Stimulated activated naive CD8-positive, alpha-beta T cell treated with anti-CD3 and anti-CD28 coated beads, Interleukin-15, Interleukin-2, amounts not matched to agents 100 ng/mL and 50 ng/mL, for 24 hours (primary cell): Measurements from ENCODE around the gene RTN4RL1.

Experiments used
- H3K27ac Mint-ChIP-seq: one replicate; pipeline ENCODE4 v1.8.0; 2021; ENCODE audit warnings: mild to moderate bottlenecking, mixed read lengths
- H3K27me3 Mint-ChIP-seq: one replicate; pipeline ENCODE4 v1.8.0; 2021; ENCODE audit warnings: mixed read lengths
- H3K36me3 Mint-ChIP-seq: one replicate; pipeline ENCODE4 v1.8.0; 2021; ENCODE audit warnings: low read depth, mixed read lengths
- H3K4me1 Mint-ChIP-seq: one replicate; pipeline ENCODE4 v1.8.0; 2021; ENCODE audit warnings: low read depth, mixed read lengths
- H3K4me3 Mint-ChIP-seq: one replicate; pipeline ENCODE4 v1.8.0; 2021; ENCODE audit warnings: mild to moderate bottlenecking, mixed read lengths
- H3K9me3 Mint-ChIP-seq: one replicate; pipeline ENCODE4 v1.8.0; 2021; ENCODE audit warnings: mixed read lengths

Gene RTN4RL1

DNA sequence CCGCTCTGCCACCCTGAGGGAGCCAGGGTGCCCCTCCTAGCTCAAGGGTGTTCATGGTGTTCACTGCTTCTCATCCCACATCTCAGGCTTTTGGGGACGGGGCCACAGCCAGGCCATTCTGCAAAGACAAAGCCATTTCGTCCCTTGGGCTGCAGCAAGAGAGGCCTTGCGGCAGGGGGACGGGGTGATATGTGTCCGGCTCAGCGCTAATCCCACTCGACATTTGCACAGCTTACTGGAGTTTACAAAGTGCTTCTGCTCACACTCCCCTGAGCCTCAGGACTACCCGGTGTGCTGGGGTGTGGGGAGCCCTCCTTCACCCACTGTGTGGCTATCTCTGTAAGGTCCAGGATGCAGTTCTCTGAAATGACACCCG is 84.3 kb downstream of the RTN4RL1 start:
- Mint-ChIP-seq H3K4me1 (no peaks in the 10 kb centered on the region), H3K4me3 (no peak overlapping the region), H3K27me3 (no peaks in the 10 kb centered on the region), H3K27ac (no peak overlapping the region), H3K36me3 (no peaks in the 10 kb centered on the region), H3K9me3 (no peaks in the 10 kb centered on the region)

DNA sequence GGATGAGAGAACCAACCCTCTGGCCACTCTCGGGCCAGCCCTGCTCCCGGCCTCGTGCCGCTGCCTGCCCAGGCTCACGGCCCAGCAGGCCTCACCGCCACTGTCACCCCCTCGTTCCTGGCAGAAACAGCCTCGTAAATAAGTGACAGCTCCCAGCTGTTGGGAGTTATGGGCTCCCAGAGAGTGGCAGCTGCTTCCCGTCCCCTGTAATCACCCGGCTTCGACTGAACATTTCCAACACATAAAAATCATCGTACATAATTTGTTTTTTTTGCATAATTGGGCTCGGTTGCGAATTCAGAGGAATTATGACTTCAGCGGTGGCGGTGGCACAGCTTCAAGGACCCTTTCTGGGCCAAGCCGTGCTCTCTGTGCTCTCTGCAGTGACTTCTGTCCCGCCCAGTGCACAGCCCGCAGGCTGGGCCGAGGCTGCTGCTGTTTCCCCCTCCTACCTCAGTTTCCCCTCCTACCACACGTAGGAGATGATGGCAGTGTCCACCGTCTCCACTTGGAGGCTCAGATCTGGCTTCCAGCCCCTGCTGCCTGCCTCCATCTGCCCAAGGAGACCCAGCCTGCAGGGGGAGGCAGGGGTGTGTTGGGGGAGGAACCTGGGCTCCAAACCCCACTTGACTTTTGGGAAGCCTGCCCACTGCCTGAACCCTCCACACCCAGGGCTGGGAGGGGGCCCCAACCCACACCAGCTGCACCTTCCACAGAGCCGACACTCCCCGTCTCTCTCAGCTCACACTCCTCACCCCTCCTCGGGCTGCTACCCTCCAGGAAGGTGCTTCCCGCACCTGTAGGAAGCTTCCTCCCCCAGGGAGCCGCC is 84.9 kb downstream of the RTN4RL1 start:
- H3K4me1 Mint-ChIP-seq, result no peaks in the 10 kb centered on the region
- no peaks in the 10 kb centered on the region for H3K36me3 Mint-ChIP-seq
- H3K27me3 Mint-ChIP-seq, result no peaks in the 10 kb centered on the region
- no peak overlapping the region for H3K4me3 Mint-ChIP-seq
- H3K9me3 Mint-ChIP-seq, result no peaks in the 10 kb centered on the region
- no peak overlapping the region for H3K27ac Mint-ChIP-seq

DNA sequence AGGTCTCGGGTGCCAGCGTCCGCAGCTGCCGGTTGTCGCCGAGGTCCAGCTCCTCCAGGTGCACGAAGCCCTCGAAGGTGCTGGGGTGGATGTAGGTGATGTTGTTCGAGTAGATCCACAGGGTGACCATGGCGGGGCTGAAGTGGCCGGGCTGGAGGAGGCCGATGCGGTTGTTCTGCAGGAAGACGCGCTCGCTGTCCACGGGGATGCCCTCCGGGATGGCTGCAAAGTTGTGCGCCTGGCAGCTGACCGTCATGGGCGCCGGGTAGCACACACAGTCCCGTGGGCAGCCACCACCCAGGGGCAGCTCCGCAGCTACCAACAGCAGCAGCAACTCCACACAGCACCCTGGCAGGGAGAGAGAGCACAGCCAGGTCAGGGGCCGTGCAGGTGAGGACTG is 87.7 kb downstream of the RTN4RL1 start:
- no peak overlapping the region for H3K4me3 Mint-ChIP-seq
- no peaks in the 10 kb centered on the region for H3K27me3 Mint-ChIP-seq
- H3K4me1 Mint-ChIP-seq, result no peaks in the 10 kb centered on the region
- no peaks in the 10 kb centered on the region for H3K36me3 Mint-ChIP-seq
- H3K27ac Mint-ChIP-seq, result no peak overlapping the region
- no peaks in the 10 kb centered on the region for H3K9me3 Mint-ChIP-seq

DNA sequence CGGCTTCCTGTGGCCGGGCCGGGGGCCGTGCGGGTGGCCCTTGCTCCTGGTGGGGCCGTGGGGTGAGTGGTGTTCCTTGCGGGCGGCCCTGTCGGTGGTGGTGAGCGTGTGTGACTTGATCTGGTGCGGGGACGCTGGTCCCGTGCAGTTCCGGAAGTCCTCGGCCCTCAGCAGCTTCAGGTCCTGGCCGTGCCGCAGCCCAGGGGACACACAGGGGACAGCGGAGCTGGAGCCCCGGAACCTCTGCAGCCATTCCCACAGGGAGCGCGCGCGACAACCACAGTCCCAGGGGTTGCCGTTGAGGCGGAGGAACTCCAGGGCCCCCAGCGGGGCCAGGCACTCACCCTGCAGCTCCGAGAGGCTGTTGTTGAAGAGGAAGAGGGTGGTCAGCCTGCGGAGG is 88.4 kb downstream of the RTN4RL1 start:
- Mint-ChIP-seq H3K9me3 (no peaks in the 10 kb centered on the region), H3K4me1 (no peaks in the 10 kb centered on the region), H3K4me3 (no peak overlapping the region), H3K27ac (no peak overlapping the region), H3K36me3 (no peaks in the 10 kb centered on the region), H3K27me3 (no peaks in the 10 kb centered on the region)

DNA sequence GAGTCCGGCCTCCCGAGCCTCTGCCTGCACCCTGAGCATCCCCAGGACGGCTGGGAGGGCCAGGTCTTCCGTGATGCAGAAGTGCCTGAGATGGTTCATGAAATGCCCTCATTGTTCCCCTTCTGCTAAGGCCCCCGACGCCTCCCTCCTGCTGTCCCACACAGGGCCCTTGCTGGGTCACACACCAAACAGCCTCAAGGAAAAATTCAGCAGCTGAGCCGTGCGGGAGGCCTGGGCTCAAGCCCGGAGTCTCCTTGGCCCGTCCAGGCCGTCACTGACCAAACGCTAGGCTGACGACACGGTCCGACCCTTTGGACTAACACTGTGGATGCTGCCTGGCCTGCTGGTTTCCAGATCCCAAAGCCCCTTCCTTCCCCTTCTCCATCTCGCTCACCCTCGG is 90.2 kb downstream of the RTN4RL1 start:
- Mint-ChIP-seq H3K4me3 (no peak overlapping the region), H3K36me3 (no peaks in the 10 kb centered on the region), H3K9me3 (no peaks in the 10 kb centered on the region), H3K4me1 (no peaks in the 10 kb centered on the region), H3K27ac (no peak overlapping the region), H3K27me3 (peaks cover 3% of the 10 kb centered on the region)

DNA sequence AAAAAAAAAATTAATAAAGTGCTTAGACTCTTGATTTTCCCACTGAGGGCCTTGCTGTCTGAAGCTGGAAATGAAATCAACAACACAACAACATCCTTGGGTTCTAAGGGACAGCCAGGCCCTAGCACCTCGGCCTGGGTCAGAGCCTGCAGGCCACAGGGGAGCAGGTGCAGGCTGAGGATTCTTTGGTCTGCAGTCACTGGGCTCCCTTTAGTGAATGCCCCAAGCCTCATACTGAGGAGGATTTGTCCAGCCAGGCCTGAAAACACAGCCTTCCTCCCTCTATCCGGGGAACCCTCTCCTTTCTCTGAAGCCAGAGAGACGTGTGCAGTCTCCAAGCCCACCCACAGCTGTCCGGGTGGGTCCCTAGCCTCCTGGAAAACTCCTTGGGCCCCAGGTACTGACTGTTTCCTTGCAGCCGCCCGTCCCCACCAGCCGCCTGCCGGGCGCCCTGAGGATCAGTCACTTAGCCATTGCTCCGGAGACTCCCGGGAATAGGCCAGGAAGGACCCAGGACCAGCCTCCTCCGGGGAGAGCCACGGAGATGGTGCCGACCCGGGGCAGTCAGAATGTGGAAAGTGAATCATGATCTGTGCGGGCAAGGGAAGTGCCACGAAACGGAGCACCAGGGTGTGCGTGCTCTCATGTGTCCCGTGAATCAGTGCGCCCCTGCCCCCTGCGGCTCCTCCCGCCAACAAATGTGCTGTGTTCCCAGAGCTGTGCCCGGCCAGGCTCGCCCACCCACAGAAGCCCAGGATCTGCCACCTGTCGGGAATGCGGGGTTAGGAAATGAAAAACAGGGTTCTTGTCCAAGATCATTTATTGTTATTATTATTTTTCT is 91.0 kb downstream of the RTN4RL1 start:
- Mint-ChIP-seq H3K9me3 (no peaks in the 10 kb centered on the region), H3K27ac (no peak overlapping the region), H3K4me1 (no peaks in the 10 kb centered on the region), H3K36me3 (no peaks in the 10 kb centered on the region), H3K27me3 (peaks cover 3% of the 10 kb centered on the region), H3K4me3 (no peak overlapping the region)

DNA sequence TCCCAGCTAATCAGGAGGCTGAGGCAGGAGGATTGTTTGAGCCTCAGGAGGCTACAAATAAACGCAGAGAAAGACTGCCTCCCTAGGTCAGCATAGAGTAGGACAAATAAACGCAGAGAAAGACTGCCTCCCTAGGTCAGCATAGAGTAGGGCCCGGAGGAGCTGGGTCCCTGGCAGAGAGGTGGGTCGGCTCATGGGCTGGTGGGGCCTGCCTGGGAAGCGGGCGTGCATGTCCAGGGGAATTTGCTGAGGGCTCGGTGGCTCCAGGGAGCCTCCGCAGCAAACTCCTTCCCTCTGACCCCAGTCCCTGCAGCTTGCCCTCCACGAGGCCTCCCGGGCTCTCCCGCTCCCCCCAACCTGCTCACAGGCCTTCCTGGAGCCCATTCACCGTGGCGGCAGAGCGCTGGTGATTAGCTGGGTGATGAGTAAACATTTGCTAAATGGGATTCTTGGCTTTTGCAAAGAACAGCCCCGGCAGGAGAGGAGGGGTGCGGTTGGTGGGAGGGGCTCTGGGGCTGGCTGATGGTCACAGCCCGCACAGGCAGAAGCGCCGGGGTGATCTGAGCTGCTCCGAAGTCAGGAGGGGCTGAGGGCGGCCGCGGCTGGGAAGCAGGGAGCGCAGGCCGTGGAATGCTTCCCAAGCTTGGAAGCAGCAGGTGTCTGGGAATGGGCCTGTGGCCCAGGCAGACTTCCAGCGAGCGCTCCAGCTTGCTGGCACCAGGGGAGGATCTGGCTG is 93.1 kb downstream of the RTN4RL1 start:
- no peaks in the 10 kb centered on the region for H3K9me3 Mint-ChIP-seq
- H3K27me3 Mint-ChIP-seq, result peaks cover 3% of the 10 kb centered on the region
- H3K4me3 Mint-ChIP-seq, result no peak overlapping the region
- H3K36me3 Mint-ChIP-seq, result no peaks in the 10 kb centered on the region
- H3K27ac Mint-ChIP-seq, result no peak overlapping the region
- no peaks in the 10 kb centered on the region for H3K4me1 Mint-ChIP-seq

DNA sequence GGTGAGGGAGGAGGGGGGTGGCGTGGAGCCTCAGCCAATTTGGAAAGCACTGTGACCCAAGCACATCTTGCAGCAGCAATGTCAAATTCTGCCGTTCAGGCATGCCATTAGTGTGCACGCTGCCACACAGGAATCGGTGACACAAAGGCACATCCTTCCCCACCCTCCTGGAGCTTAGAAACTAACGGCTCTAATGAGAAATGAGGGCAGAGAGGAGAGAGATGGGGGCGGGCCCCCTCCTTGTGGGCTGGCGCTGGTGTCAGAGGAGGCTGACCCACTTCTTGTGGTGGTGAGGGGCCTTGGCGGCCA is 94.8 kb downstream of the RTN4RL1 start:
- no peak overlapping the region for H3K27ac Mint-ChIP-seq
- H3K4me3 Mint-ChIP-seq, result no peak overlapping the region
- H3K36me3 Mint-ChIP-seq, result no peaks in the 10 kb centered on the region

DNA sequence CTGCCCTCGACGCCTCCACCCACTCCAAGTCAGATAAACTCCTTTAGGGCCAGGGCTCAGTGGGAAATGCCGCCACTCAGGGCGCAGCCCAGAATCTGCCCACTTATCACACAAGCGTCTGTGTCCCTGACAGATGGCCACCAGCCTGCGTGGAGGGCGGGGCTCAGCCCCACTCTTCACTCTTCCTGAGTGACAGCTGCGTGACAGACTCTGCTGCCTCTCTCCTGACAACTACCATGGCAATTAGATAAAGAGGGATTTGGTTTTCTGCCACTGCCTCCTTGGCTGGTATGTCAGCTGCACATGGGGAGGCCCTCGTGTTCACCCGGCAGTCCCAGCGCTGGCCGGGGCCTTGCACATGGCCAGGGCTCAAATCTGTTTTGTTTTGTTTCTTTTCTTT is 96.2 kb downstream of the RTN4RL1 start:
- Mint-ChIP-seq H3K9me3 (no peaks in the 10 kb centered on the region), H3K4me3 (no peak overlapping the region), H3K36me3 (no peaks in the 10 kb centered on the region), H3K27me3 (peaks cover 3% of the 10 kb centered on the region), H3K4me1 (no peaks in the 10 kb centered on the region), H3K27ac (no peak overlapping the region)

More for the DNA sequence above, 94.8 kb downstream of the RTN4RL1 start:
- Mint-ChIP-seq H3K27me3 (peaks cover 3% of the 10 kb centered on the region), H3K9me3 (no peaks in the 10 kb centered on the region), H3K4me1 (no peaks in the 10 kb centered on the region)

DNA sequence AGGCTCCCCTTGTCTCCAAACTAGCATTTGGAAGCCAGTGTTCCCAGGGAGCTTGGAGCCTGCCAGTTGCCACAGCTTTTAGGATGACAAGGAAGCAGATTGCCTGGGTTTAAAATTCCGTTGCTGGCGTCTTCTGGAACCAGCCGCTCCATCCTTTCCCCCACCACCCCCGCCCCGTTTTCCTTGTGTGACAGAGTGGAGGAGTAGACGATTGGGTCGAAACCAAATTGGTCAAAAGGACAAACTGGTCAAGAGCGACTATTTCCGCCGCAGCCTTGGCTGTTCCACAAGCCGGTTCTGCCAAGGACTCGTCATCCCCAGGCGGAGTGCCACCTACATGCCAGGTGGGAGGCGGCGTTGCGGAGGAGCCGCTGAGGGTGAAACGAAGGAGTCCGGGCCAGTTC is 104.2 kb downstream of the RTN4RL1 start:
- no peaks in the 10 kb centered on the region for H3K36me3 Mint-ChIP-seq
- H3K27ac Mint-ChIP-seq, result no peak overlapping the region
- no peaks in the 10 kb centered on the region for H3K9me3 Mint-ChIP-seq
- no peaks in the 10 kb centered on the region for H3K27me3 Mint-ChIP-seq
- no peak overlapping the region for H3K4me3 Mint-ChIP-seq
- no peaks in the 10 kb centered on the region for H3K4me1 Mint-ChIP-seq

DNA sequence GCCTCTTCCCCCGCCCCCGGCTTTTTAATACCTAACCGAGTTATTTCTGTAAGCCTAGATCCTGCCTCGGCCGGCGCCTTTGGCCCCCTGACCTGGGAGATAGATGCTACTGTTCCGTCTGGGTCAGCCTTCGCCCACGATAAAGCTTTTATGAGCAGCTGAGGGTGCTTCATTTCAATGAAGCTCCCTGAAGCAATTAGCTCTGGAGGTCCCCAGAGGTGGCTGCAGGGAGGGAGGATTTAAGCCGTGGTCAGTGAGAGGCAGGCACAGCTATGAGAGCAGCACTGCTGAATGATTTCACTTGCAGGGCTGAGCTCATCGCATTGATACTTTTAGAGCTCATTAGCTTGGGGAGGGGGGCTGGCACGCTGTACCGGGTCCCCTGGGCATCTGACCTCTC is 105.9 kb downstream of the RTN4RL1 start:
- H3K27ac Mint-ChIP-seq, result no peak overlapping the region
- H3K4me3 Mint-ChIP-seq, result no peak overlapping the region
- no peaks in the 10 kb centered on the region for H3K9me3 Mint-ChIP-seq
- H3K4me1 Mint-ChIP-seq, result no peaks in the 10 kb centered on the region
- peaks cover under 1% of the 10 kb centered on the region for H3K27me3 Mint-ChIP-seq
- H3K36me3 Mint-ChIP-seq, result no peaks in the 10 kb centered on the region

DNA sequence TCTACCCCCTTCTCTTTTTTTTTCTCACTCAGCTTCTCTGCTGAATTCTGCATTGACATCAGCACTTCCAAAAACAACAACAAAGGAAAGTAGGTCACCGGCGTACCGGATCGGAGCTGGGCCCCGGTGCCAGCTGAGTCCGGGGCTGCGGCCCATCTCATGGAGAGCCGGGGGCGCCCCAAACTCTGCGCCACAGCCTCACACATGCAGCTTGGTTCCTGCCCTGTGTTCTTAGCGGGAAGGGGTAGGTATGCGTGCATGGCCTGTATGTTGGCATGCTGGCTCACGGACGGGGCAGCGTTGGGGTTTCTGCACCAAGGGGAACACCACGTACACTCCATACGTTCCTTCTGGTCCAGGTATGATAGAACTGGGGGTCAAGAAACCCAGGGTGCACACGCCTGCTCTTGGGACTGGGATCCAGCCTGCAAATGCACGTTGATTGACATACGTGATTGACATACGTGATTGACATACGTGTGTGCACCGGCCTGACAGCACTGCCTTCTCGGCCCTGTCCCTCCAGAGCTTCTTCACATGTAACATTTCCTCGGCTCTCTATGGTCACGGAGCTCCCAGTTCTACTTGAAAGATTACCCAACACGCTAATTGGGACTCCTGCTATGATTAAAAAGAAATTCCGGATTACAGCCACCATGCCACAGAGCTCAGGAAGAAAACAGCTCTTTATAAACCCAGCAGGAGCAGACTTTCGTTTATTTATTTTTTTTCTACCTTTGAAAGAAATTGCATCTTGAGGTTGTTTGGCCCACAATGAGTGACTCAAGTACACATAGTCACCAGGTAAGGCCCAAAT is 106.6 kb downstream of the RTN4RL1 start:
- Mint-ChIP-seq H3K27ac (no peak overlapping the region), H3K4me3 (no peak overlapping the region), H3K36me3 (no peaks in the 10 kb centered on the region)

DNA sequence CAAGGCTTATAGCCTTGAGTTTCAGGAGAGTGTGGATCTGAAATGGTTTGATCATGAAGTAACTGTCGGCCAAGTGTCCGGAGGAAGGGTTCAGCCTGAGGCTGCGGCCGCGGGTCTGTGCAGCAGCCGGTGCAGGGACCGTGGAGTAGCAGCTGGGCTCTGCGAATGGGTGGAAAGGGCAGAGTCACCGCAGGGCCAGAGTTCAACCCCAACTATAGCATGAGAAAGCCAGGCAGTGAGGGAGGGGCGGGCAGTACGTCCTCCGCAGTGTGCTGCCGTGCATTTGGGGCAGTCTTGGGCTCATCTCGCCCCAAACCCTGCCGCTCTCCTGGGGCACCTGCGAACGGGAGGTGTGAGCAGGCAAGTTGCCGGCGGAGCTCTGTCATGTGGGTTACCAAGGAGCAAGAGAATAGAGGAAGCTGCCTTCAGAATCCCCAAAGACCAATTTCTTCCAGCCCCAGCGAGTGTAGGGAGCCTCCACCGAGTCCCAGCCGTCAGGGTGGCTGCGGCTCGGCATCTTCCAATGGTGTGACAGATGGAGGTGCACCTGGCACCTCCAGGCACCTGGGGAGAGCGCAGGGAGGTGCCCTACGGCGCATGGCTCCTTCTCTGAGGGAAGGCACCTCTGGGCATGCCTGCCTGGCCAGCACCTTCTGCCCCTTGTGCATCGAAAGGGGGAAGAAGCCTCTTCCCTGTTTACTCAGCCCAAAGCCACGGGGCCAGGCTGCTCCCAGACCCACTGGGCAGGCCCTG is 108.0 kb downstream of the RTN4RL1 start:
- peaks cover 6% of the 10 kb centered on the region for H3K27me3 Mint-ChIP-seq
- H3K4me3 Mint-ChIP-seq, result no peak overlapping the region
- H3K27ac Mint-ChIP-seq, result no peak overlapping the region
- H3K9me3 Mint-ChIP-seq, result no peaks in the 10 kb centered on the region
- no peaks in the 10 kb centered on the region for H3K36me3 Mint-ChIP-seq
- no peaks in the 10 kb centered on the region for H3K4me1 Mint-ChIP-seq

More for the DNA sequence above, 106.6 kb downstream of the RTN4RL1 start:
- Mint-ChIP-seq H3K4me1 (no peaks in the 10 kb centered on the region), H3K27me3 (peaks cover 3% of the 10 kb centered on the region), H3K9me3 (no peaks in the 10 kb centered on the region)

DNA sequence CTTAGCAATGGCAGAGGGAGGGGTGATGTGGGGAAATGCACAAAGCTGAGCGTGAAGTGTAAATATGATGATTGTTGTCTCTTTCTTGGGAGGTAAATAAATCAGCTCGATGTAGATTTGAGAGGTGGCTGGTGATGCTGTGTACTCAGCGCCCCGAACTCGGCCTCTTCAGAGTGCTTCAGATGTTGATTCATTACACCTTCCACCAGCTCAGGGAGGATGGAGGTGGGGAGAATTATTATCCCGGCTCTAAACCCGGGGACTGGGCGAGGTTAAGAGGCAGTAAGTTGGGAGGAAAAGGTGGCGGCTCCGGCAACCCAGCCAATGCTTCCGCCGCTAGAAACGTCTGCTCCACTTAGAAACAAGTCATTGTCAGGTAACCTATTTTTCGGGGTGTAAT is 108.8 kb downstream of the RTN4RL1 start:
- H3K9me3 Mint-ChIP-seq, result no peaks in the 10 kb centered on the region
- peaks cover 14% of the 10 kb centered on the region for H3K27me3 Mint-ChIP-seq
- H3K4me1 Mint-ChIP-seq, result no peaks in the 10 kb centered on the region
- H3K27ac Mint-ChIP-seq, result no peak overlapping the region
- no peak overlapping the region for H3K4me3 Mint-ChIP-seq
- no peaks in the 10 kb centered on the region for H3K36me3 Mint-ChIP-seq
